Esophagus (tissue), 2 donors: Measurements from ENCODE around the gene ART1. TPM values are rescaled to one million over a fixed set of nuclear protein-coding genes. Genes with fewer than 3 reads are reported as not detected.

ENCODE experiments used
- polyA plus RNA-seq, 2 donors: library from polyadenylated mRNA; stranded (reverse); fragments of 200-250 nt; gene quantifications; one replicate each; pipeline ENCODE4 v1.2.3, GENCODE V29; 2013
- donor health status: healthy with polysubstance abuse.
- donor health status: Bipolar disorder and iron deficiency.

The ART1 gene
- polyA plus RNA-seq, 2 donors, result not detected

Other genes starting within 250 kb of the ART1 start
- not detected for gene ART5, start 3.1 kb upstream of the ART1 start, polyA plus RNA-seq
- gene CHRNA10, start 26.3 kb downstream of the ART1 start, polyA plus RNA-seq, result 1 to 10 TPM in 1 of 2 donors, under 1 TPM in 1; 0.66 to 1.3 TPM
- gene NUP98, start 152.4 kb downstream of the ART1 start, polyA plus RNA-seq, result 10 to 100 TPM; 16.0 to 26.9 TPM
- gene PGAP2, start 163.4 kb downstream of the ART1 start, polyA plus RNA-seq, result 10 to 100 TPM; 34.0 to 36.9 TPM
- gene RHOG, start 195.8 kb downstream of the ART1 start, polyA plus RNA-seq, result 10 to 100 TPM; 48.0 to 79.0 TPM
- 10 to 100 TPM; 29.5 to 42.7 TPM for gene STIM1, start 210.5 kb downstream of the ART1 start, polyA plus RNA-seq